ENCODE data around the gene DUSP15.

- TF ChIP-seq CTCF (IDR thresholded peaks at IDR 0.05): no peak
- TF ChIP-seq EZH2 (IDR thresholded peaks at IDR 0.05): no peak
These were observed 46.8 kb downstream of the DUSP15 start for GRCh38 chr20:31823360-31824124.

All from neural progenitor cell (in vitro differentiated cells).